Endometrial microvascular endothelial cells (primary cell): Measurements from ENCODE around the gene TBC1D22A. TPM values are rescaled to one million over a fixed set of nuclear protein-coding genes. Genes with fewer than 3 reads are reported as not detected.

ENCODE experiments used
- in situ Hi-C: cut with HindIII; loops from 2 replicates; pipeline ENCODE4 v1.10.0; 2017; ENCODE audit warnings: low sequenced_read_pairs, low pct_unique_long_range_greater_than_20kb; ENCODE audit errors: inconsistent ontology term
- total RNA-seq: library from RNA; depleted of rRNA; stranded (reverse); fragments of >200 nt; gene quantifications from one replicate; pipeline ENCODE4 v1.2.3, GENCODE V29; 2015; ENCODE audit errors: inconsistent ontology term

The TBC1D22A gene
- total RNA-seq, 1 donor from 2014 or later = 20.0 TPM

GRCh38 chr22:46750863-46751443 is 11.5 kb upstream of the TBC1D22A start:
- in situ Hi-C loops = no loop called here

- in situ Hi-C loops = no loop called here
Observed at GRCh38 chr22:46752286-46752987, 10.0 kb upstream of the TBC1D22A start.

- in situ Hi-C loops = no loop called here
Observed at GRCh38 chr22:46752988-46753310, 9.5 kb upstream of the TBC1D22A start.

GRCh38 chr22:46753360-46753759 is 9.1 kb upstream of the TBC1D22A start:
- in situ Hi-C loops = no loop called here

GRCh38 chr22:46753761-46754109 is 8.7 kb upstream of the TBC1D22A start:
- in situ Hi-C loops = no loop called here

- in situ Hi-C loops = no loop called here
Observed at GRCh38 chr22:46754110-46754799, 8.2 kb upstream of the TBC1D22A start.

GRCh38 chr22:46754826-46755225 is 7.6 kb upstream of the TBC1D22A start:
- in situ Hi-C loops = no loop called here

- in situ Hi-C loops = no loop called here
Observed at GRCh38 chr22:46755525-46755924, 6.9 kb upstream of the TBC1D22A start.

- in situ Hi-C loops = no loop called here
Observed at GRCh38 chr22:46756097-46756496, 6.4 kb upstream of the TBC1D22A start.

- in situ Hi-C loops = no loop called here
Observed at GRCh38 chr22:46757104-46757503, 5.3 kb upstream of the TBC1D22A start.

GRCh38 chr22:46758121-46758520 is 4.3 kb upstream of the TBC1D22A start:
- in situ Hi-C loops = no loop called here

GRCh38 chr22:46758867-46759290 is 3.6 kb upstream of the TBC1D22A start:
- in situ Hi-C loops = no loop called here

GRCh38 chr22:46761017-46761416 is 1.4 kb upstream of the TBC1D22A start:
- in situ Hi-C loops = no loop called here

- in situ Hi-C loops = no loop called here
Observed at GRCh38 chr22:46761539-46762237, 762 bp upstream of the TBC1D22A start.

GRCh38 chr22:46763051-46763705 is 728 bp downstream of the TBC1D22A start:
- in situ Hi-C loops = no loop called here

GRCh38 chr22:46764140-46764680 is 1.8 kb downstream of the TBC1D22A start:
- in situ Hi-C loops = no loop called here

- in situ Hi-C loops = no loop called here
Observed at GRCh38 chr22:46764779-46765485, 2.5 kb downstream of the TBC1D22A start.

- in situ Hi-C loops = no loop called here
Observed at GRCh38 chr22:46766611-46767010, 4.2 kb downstream of the TBC1D22A start.
